Measurements from ENCODE around the gene LPIN3. TPM values are rescaled to one million over a fixed set of nuclear protein-coding genes. Genes with fewer than 3 reads are reported as not detected.
"Not testable (repeated sequence)": the region's sequence is repeated elsewhere in the genome, so short reads cannot be mapped to it uniquely, and the experiment has no call there.

Gene LPIN3, protein sequence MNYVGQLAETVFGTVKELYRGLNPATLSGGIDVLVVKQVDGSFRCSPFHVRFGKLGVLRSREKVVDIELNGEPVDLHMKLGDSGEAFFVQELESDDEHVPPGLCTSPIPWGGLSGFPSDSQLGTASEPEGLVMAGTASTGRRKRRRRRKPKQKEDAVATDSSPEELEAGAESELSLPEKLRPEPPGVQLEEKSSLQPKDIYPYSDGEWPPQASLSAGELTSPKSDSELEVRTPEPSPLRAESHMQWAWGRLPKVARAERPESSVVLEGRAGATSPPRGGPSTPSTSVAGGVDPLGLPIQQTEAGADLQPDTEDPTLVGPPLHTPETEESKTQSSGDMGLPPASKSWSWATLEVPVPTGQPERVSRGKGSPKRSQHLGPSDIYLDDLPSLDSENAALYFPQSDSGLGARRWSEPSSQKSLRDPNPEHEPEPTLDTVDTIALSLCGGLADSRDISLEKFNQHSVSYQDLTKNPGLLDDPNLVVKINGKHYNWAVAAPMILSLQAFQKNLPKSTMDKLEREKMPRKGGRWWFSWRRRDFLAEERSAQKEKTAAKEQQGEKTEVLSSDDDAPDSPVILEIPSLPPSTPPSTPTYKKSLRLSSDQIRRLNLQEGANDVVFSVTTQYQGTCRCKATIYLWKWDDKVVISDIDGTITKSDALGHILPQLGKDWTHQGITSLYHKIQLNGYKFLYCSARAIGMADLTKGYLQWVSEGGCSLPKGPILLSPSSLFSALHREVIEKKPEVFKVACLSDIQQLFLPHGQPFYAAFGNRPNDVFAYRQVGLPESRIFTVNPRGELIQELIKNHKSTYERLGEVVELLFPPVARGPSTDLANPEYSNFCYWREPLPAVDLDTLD
- 15.3 TPM for total RNA-seq

DNA sequence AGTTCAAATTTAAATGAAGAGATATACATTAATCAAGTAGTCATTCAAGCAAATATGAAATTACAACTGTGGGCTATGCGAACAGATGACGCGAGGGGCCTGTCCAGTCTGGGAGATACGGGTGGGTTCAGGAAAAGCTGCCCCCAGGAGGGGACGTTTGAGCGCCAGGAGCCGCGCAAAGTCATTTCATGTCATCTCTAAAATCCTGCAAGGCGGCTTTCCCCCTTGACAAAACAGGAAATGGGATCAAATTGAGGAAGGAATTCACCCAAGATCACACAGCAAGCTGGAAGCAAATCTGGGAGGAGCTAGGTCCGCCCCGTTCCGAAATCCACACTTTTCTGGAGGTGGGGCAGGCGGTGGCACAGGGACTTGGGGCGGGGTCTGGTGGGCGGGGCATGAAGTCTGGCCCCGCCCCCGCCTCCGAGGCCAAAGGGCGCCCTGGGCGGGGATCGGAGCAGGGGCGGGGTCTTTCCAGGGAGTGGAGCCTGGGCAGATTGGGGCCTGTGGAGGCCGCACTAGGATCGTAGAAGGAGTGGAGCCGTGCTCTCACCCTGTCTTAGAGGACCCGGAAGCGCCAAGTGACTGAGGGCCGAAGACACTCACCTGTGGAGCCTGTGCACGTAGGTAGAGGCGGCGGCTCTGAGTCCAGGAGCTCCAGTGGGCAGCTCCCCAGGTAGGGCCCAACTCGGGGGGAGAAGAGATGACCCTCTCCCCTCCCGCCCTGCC, at the start of gene LPIN3:
TSS of gene LPIN3 (plus strand) at position 495 of the 729 bp plus-strand sequence. CDS start 4,983 bp downstream, outside the sequence.
- peak; percentile 86 for DNase-seq

DNA sequence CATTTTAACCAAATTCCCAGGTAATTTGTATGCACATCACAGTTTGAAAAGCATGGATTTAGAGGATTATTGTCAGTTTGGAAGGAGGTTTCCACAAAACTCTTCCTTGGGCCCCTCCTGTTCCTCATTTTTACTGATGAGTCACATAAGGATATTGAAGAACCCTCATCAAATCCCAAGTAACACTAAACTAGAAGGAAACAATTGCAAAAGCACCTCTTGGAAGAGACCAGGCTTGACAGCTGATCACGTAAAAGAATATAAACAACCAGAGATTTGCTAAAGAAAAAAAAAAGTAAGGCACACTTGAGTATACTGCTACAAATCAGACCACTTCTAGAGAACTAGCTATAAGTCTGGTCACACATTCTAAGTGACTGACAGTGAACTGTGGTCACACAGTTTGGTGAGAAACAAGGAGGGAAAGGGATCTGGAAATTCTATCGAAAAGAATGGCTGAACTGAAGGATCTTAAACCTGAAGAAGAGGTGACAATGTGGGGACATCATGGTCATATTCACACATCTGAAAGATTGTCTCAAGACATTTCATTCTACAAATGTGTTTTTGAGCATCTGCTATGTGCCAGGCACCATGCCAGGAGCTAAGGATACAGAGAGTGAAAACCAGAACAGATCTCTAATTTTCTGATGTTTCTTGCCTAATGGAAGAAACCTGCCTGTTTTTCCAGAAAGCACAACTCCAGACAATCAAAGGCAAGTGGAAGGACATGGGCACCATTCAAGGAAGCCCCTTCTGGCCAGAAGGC, 47.2 kb upstream of the LPIN3 start:
- DNase-seq = no peak

GRCh38 chr20:41299899-41300298, 40.7 kb upstream of the LPIN3 start:
- DNase-seq = no peak

DNA sequence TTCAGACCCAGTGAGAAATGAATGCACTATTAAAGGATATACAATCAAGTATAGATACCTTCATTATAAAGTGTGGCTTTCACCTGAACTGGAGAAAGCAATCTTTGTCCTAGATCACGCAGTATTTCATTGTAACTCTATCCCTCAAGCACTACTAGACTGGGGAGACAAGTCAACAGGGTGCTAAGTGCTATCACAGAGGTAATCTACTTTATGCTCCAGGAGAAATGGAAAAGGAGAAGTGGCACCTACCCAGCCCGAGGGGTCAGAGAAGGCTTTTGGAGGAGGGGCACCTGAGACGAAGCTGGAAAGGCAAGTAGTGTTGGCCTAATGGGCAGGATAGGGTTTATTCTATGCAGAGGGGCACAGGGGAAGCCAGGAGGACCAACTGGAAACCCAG, 40.2 kb upstream of the LPIN3 start:
- no peak for DNase-seq

- DNase-seq = no peak
Measured at GRCh38 chr20:41300886-41301285, 39.7 kb upstream of the LPIN3 start.

DNA sequence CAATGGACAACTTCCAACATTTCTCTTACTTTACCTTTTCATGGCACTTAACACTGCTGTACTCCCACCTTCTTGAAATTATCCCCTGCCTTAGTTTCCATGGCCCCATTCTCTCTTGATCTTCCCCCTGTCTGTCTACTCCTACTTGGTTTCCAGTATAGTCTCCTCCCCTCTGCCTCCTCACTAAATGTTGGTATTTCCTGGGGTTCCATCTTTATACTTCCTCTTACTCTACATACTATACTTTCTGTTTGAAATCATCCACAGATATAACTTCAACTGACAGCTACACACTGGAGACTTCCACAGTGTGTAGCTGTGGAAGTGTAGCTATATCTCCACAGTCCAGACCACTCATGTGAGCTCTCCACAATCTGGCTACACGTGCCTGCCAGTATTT, 36.6 kb upstream of the LPIN3 start:
- DNase-seq = no peak

DNA sequence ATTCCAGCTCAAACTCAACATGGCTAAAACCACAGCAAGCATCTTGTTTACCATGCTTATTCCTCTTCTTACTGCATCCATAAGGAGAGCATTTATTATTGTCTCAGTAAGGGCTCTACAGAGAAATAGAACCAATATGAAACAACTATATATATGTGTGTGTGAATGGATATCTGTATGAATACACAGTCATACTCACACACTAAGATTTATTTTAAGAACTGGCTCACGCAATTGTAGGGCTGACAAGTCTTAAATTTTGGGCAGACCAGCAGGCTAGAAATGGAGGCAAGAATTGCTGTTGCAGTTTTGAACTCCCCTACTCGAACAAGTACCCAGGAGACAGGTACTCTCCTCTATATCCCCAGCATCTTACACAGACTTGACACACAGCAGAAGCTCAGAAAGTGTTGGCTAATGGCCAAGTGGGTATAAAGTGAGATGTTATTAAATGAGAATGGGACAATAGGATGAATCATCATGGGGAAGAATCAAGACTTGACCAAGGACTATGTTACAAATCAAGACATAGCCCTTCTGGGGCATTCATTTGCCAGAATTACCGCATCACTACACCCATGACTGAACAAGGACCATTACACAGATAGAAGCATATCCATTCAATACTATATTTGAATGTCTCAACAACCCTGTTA, 36.1 kb upstream of the LPIN3 start:
- no peak for DNase-seq

DNA sequence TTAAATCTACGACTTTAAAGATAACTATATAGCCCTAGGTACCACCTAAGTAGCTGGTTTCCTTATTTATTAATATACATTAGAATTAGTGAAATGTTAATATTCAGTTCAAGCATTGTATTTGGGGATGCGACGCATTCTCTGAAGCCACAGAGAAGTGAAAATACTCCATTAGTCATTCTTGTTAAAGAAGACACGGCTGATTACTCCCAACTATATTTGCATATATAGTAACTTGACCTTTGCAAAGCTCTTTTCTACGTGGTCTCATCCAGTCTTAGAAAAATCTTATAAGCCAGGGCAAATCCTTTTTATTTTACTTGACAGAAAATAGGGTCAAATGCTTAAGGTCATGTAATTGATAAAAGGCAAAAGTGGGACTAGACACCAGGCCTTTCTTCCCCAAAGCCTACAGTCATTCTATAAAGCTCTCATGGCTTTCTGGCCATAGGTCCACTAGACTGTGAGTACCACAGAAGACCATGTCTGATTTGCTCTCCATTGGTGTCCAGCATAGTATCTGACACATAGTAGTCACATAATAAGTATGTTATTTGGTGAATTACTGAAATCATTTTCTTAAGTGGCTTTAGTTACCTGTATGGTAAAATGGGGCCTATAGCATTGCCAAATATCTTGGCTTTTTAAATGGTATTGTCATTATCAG, 34.4 kb upstream of the LPIN3 start:
- no peak for DNase-seq

DNA sequence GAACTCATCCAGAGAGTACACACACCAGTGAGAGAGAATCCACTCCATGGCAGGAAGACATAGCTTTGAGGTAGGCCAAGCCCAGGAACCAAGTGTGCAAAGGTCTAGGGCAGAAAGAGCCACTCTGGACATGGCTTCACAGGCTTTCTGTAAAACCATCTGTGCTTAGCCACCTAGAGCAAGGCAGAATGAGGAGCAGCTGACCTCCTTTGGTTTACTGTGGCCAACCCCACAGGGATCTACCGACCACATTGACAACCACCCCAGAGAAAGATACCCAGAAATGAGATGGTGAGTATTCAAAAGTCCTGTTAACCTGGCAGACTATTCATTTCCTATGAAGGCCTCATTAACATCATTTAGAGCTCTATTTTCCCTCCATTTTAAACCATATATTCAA, 33.6 kb upstream of the LPIN3 start:
- no peak for DNase-seq

GRCh38 chr20:41308290-41308711, 32.3 kb upstream of the LPIN3 start:
- DNase-seq = no peak

DNA sequence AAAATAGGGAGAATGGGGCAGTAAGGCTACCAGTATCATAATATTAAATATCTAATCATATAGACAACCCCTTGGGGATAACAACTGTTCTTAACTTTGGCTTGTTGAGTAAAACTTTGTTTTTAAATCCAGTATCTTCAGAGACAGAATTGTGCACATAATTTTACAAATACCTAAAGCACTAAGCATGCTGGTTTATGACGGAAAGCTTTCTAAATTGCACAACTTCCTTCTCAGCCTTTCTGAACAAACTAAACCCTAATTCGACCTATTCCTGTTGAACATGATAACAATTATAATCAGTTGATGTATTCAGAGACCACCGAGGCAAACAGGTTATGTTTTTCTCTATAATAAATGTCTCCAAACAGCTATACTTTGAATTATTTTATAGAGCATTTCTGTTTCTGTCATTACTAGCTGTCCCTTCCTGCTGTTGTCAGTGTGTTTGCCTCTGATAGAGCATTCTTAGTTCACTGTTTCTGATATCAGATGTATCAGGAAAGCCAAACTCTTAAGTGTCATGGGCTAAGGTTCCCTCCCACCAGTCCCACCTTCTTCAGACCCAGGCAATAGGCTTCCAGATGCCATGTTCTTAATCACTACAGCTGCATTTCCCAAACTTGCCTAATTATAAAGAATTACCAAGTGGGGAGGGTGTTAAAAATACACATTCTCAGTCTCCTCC, 31.8 kb upstream of the LPIN3 start:
- DNase-seq = no peak

- DNase-seq = no peak
Measured at GRCh38 chr20:41309817-41310216, 30.8 kb upstream of the LPIN3 start.

GRCh38 chr20:41312009-41312408, 28.6 kb upstream of the LPIN3 start:
- not testable (repeated sequence) for DNase-seq

GRCh38 chr20:41314386-41314785, 26.2 kb upstream of the LPIN3 start:
- DNase-seq = no peak

DNA sequence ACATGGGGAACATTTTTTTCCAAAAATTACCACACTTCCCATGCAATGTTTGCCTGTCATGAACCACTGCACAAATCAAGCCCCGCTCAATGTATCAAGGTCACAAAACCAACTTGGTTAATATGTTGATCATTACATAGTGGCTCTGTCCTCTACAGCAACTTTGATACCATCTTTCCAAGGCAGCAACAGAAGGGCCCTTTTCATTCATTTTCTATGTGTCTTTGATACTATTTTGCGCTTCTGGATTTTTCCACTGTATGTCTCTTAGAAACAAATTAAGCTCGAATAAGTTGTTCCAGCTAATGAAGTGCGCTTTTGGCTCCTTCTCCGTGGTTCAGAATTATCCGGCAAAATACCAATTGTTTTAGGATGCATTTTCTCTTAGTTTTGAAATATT, 24.6 kb upstream of the LPIN3 start:
- no peak for DNase-seq

- peak; percentile 14 for DNase-seq
Measured at GRCh38 chr20:41316602-41317545, 23.7 kb upstream of the LPIN3 start.

- DNase-seq = peak; percentile 98
Measured at GRCh38 chr20:41317546-41318270, 22.9 kb upstream of the LPIN3 start, which contains the start of gene ZHX3. Gene ZHX3, minus strand, starts transcription at chr20:41317731. Its CDS starts 112,815 bp downstream, at chr20:41204916.

GRCh38 chr20:41318271-41318649, 22.4 kb upstream of the LPIN3 start:
- no peak for DNase-seq
